GM12873 (cell line): ENCODE data around the gene SNRNP25.

Experiments used
- CTCF ChIP-seq: IDR thresholded peaks from 2 replicates; pipeline ENCODE4 v1.5.1; 2012; ENCODE audit warnings: low read depth, mild to moderate bottlenecking, moderate library complexity, low read length, control low read depth; ENCODE audit not compliant: insufficient read depth; ENCODE audit errors: missing control alignments

The SNRNP25 gene

DNA sequence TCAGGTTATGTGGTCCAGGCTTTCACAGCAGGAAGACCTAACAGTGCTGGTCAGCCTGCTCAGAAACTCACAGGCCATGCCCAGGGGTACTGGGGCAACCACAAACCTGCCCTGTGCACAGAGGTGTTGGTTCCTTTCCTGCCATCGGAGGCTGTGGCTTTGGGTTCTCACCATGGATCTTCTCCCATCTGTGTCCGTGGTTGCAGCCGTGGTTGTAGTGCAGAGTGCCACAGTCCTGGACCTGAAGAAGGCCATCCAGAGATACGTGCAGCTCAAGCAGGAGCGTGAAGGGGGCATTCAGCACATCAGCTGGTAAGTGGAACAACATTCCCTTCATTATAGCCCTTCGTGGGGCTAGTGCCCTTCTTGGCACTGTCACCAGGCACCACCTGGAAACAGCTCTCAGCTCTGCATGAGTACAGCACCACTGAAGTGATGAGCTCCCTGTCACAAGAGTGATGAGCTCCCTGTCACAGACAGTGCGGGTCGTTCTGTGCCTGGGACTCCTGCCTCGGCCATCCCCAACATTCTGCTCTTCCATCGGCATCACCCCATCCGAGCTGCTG is 2.0 kb downstream of the SNRNP25 start:
- TF ChIP-seq CTCF: no peak

DNA sequence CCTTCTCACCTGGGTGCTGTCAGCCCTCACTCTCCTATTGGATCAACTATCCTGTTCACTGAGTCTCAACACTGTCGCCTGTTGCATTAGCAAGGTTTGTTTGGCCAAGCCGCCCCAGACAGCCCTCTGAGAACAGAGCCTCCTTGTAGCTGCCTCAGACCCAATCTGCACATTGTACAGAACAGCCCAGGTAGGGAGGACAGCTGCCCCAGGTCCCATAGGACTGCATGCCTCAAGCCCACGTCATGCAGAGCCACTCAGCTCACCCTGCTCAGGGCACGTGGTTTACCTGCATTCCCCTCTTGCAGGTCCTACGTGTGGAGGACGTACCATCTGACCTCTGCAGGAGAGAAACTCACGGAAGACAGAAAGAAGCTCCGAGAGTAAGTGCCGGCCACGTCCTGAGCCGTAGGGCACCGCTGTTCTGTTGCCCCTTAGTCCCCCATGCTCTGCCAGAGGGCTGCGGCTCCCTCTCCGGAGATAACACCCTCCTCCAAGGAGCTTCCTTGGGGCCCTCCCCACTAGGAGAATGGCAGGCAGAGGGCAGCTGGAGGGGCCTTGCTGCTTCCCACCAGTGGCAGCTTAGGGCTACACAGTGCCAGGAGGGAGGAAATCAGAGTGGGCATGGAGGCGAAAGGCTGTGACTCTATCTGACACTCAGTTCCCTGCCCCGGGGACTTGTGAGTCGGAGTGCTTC is 2.8 kb downstream of the SNRNP25 start:
- TF ChIP-seq CTCF: no peak

GRCh38 chr16:57711-58110 is 4.1 kb downstream of the SNRNP25 start:
- TF ChIP-seq CTCF: no peak

DNA sequence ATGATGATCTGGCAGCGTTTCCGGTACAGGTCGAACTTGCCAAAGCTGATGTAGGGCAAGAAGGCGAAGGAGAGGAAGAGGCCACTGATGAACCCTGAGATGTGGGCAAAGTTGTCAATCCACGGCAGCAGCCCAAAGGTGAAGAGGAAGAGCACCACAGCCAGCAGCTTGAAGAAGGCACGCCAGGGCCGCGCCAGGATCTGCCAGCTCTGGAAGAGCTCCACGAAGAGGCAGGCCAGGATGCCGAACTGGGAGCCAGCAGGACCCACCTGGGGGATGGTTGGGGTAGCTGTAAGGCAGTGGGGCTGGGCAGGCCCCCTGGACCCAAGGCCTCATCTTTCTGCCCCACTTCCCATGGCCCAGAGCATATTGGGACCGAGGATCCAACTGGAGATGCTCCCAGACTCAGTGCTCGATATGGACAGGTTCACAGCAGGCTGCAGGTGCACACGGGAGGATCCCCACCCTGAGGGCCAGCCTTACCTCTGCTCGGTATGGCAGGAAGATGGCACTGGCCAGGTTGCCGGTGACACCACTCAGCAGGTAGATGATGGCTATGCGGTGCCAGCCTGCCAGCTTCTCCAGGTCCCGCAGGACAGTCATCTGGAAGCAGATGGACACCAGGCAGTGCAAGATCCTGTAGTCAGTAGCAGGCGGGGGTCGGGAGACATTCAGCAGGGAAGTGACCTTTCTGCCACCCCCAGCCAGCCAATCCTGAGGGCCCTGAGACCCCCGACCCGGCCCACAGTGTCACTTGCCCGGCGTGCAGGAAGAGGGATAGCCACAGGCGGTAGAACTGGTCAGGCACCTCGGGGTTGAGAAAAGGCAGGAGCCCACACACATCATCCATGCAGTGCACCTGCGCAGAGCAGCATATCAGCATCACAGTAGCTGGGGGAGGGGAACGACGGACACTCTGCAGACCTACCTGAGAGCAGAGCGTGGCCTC is 5.1 kb downstream of the SNRNP25 start:
- no peak for TF ChIP-seq CTCF

- TF ChIP-seq CTCF: no peak
Observed at GRCh38 chr16:59440-60059, 5.9 kb downstream of the SNRNP25 start.

GRCh38 chr16:60166-60565 is 6.5 kb downstream of the SNRNP25 start:
- no peak for TF ChIP-seq CTCF
